Inflammatory macrophage treated with lipopolysaccharide for 4 hours (primary cell): ENCODE data around the gene MTX1.
A peak's percentile ranks its signal among the peaks of the same experiment; 100 is the strongest.
"Not testable (repeated sequence)": the region's sequence is repeated elsewhere in the genome, so short reads cannot be mapped to it uniquely, and the experiment has no call there.

ENCODE experiments used
- DNase-seq: peaks from one replicate; pipeline ENCODE4 v3.0.0-alpha.2; 2020

MTX1 gene

GRCh38 chr1:155241841-155242264 lies 33.4 kb downstream of the MTX1 start:
- peak; percentile 92 for DNase-seq

GRCh38 chr1:155242805-155243358 lies 34.4 kb downstream of the MTX1 start:
- no peak for DNase-seq

GRCh38 chr1:155244368-155245162 lies 36.1 kb downstream of the MTX1 start:
- peak; percentile 98 for DNase-seq

GRCh38 chr1:155245163-155245524 lies 36.6 kb downstream of the MTX1 start:
- DNase-seq, result no peak

- DNase-seq, result not testable (repeated sequence)
Measured at GRCh38 chr1:155246796-155247195, 38.3 kb downstream of the MTX1 start.

- DNase-seq, result no peak
Measured at GRCh38 chr1:155247667-155248553, 39.4 kb downstream of the MTX1 start.

GRCh38 chr1:155250246-155250632 lies 41.7 kb downstream of the MTX1 start:
- DNase-seq, result no peak

- peak; percentile 91 for DNase-seq
Measured at GRCh38 chr1:155250633-155251449, 42.3 kb downstream of the MTX1 start.

- no peak for DNase-seq
Measured at GRCh38 chr1:155251566-155251965, 43.1 kb downstream of the MTX1 start.

- no peak for DNase-seq
Measured at GRCh38 chr1:155253208-155253607, 44.7 kb downstream of the MTX1 start.

- no peak for DNase-seq
Measured at GRCh38 chr1:155253797-155254196, 45.3 kb downstream of the MTX1 start.

GRCh38 chr1:155254228-155254713 lies 45.8 kb downstream of the MTX1 start:
- DNase-seq, result no peak

- no peak for DNase-seq
Measured at GRCh38 chr1:155254714-155255242, 46.3 kb downstream of the MTX1 start.

GRCh38 chr1:155255243-155256007 lies 46.9 kb downstream of the MTX1 start, which contains the start of gene ENTREP3:
Gene ENTREP3 (minus strand): TSS chr1:155255483. CDS start chr1:155254877, 606 bp downstream.
- DNase-seq, result peak; percentile 80

- DNase-seq, result no peak
Measured at GRCh38 chr1:155256058-155256852, 47.8 kb downstream of the MTX1 start.

- DNase-seq, result no peak
Measured at GRCh38 chr1:155260276-155260675, 51.8 kb downstream of the MTX1 start.

- DNase-seq, result peak; percentile 24
Measured at GRCh38 chr1:155261493-155261851, 53.0 kb downstream of the MTX1 start.

GRCh38 chr1:155261852-155262673 lies 53.6 kb downstream of the MTX1 start, which contains the start of gene SCAMP3:
Gene SCAMP3 (minus strand): TSS chr1:155262360. CDS start chr1:155262151, 209 bp downstream.
- DNase-seq, result peak; percentile 99

GRCh38 chr1:155263067-155263466 lies 54.6 kb downstream of the MTX1 start:
- DNase-seq, result no peak
